ENCODE measurements around the gene SCN5A.

DNA sequence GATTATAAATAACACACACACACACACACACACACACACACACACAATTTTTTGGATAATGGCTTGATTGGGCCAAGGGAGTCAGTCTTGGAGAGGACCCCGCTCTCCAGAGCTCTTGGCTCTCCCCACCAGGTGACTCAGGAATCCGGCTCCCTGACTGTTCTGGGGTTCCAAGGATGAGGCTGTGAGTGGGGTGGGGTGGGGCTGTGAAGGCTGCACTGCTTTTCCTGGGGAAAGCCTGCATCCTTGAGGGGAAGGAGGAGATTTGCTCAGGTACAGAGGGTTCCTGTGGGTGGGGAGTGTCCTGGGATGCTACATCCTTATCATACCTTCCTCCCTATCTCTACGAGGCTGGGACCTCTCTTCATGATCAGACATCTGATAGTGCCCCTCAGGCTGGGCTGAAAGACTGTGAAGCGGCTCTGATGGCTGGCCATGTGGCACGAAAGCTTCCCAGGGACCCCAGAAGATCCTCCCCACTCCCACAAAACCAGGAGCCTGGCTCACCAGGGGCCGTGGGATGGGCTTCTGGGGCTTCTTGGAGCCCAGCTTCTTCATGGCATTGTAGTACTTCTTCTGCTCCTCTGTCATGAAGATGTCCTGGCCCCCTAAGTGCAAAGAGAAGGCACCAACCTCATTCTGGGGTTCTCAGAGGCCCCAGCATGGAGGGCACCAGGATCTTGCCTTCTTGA is 94.2 kb downstream of the SCN5A start:
- TF ChIP-seq, protein P1, sequence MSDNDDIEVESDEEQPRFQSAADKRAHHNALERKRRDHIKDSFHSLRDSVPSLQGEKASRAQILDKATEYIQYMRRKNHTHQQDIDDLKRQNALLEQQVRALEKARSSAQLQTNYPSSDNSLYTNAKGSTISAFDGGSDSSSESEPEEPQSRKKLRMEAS (IDR thresholded peaks at IDR 0.05) = no peak
- TF ChIP-seq CEBPB (IDR thresholded peaks at IDR 0.05; ENCODE audit: low read depth) (no peak), EZH2 (IDR thresholded peaks at IDR 0.05) (no peak), RAD21 (IDR thresholded peaks at IDR 0.05; ENCODE audit: low read depth) (no peak), POLR2AphosphoS5 (IDR thresholded peaks at IDR 0.05; ENCODE audit: low read depth, low read length) (no peak), SP1 (IDR thresholded peaks at IDR 0.05; ENCODE audit: low read depth) (no peak), POLR2A (IDR thresholded peaks at IDR 0.05; ENCODE audit: borderline replicate concordance, extremely low read depth, insufficient read depth, insufficient read length) (no peak), EZH2phosphoT487 (IDR thresholded peaks at IDR 0.05; ENCODE audit: borderline replicate concordance) (no peak), TCF7L2 (IDR thresholded peaks at IDR 0.05; ENCODE audit: borderline replicate concordance, extremely low read depth, insufficient read depth, insufficient read length) (no peak)
- TF ChIP-seq, protein P2, sequence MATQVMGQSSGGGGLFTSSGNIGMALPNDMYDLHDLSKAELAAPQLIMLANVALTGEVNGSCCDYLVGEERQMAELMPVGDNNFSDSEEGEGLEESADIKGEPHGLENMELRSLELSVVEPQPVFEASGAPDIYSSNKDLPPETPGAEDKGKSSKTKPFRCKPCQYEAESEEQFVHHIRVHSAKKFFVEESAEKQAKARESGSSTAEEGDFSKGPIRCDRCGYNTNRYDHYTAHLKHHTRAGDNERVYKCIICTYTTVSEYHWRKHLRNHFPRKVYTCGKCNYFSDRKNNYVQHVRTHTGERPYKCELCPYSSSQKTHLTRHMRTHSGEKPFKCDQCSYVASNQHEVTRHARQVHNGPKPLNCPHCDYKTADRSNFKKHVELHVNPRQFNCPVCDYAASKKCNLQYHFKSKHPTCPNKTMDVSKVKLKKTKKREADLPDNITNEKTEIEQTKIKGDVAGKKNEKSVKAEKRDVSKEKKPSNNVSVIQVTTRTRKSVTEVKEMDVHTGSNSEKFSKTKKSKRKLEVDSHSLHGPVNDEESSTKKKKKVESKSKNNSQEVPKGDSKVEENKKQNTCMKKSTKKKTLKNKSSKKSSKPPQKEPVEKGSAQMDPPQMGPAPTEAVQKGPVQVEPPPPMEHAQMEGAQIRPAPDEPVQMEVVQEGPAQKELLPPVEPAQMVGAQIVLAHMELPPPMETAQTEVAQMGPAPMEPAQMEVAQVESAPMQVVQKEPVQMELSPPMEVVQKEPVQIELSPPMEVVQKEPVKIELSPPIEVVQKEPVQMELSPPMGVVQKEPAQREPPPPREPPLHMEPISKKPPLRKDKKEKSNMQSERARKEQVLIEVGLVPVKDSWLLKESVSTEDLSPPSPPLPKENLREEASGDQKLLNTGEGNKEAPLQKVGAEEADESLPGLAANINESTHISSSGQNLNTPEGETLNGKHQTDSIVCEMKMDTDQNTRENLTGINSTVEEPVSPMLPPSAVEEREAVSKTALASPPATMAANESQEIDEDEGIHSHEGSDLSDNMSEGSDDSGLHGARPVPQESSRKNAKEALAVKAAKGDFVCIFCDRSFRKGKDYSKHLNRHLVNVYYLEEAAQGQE (IDR thresholded peaks at IDR 0.05; ENCODE audit: low read depth) = no peak
- TF ChIP-seq, protein P3, sequence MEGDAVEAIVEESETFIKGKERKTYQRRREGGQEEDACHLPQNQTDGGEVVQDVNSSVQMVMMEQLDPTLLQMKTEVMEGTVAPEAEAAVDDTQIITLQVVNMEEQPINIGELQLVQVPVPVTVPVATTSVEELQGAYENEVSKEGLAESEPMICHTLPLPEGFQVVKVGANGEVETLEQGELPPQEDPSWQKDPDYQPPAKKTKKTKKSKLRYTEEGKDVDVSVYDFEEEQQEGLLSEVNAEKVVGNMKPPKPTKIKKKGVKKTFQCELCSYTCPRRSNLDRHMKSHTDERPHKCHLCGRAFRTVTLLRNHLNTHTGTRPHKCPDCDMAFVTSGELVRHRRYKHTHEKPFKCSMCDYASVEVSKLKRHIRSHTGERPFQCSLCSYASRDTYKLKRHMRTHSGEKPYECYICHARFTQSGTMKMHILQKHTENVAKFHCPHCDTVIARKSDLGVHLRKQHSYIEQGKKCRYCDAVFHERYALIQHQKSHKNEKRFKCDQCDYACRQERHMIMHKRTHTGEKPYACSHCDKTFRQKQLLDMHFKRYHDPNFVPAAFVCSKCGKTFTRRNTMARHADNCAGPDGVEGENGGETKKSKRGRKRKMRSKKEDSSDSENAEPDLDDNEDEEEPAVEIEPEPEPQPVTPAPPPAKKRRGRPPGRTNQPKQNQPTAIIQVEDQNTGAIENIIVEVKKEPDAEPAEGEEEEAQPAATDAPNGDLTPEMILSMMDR (IDR thresholded peaks at IDR 0.05 in 2 of 3, conservative IDR thresholded peaks at IDR 0.05 in 1 of 3; ENCODE audit: borderline replicate concordance in 1 of 3, insufficient read depth in 1 of 3, low read depth in 2 of 3, low read length in 2 of 3) = no peak
